Breast epithelium (tissue), 4 donors: Measurements from ENCODE around the gene HDAC7. TPM values are rescaled to one million over a fixed set of nuclear protein-coding genes. Genes with fewer than 3 reads are reported as not detected.

Experiments used
- DNase-seq, 2 donors: peaks; one replicate each; pipeline ENCODE4 v3.0.0-alpha.2; 2019; ENCODE audit warnings: low spot score in 2 of 2
- H3K27ac ChIP-seq, 2 donors: fragments of 200-600 bp; sonication (generic) in 1 of 2; one replicate each; pipeline ENCODE4 v1.5.1; 2016 to 2019; ENCODE audit warnings: mild to moderate bottlenecking in 1 of 2
- H3K27me3 ChIP-seq, 2 donors: fragments of 200-600 bp; sonication (generic) in 1 of 2; one replicate each; pipeline versions ENCODE4 v1.5.1 to v1.6.0; 2017 to 2019; ENCODE audit warnings: control low read depth in 1 of 2, mild to moderate bottlenecking in 1 of 2
- H3K36me3 ChIP-seq: fragments of 200-600 bp; one replicate; pipeline ENCODE4 v1.5.1; 2019
- H3K4me1 ChIP-seq, 2 donors: fragments of 200-600 bp; sonication (generic); one replicate each; pipeline ENCODE4 v1.5.1; 2016 to 2019; ENCODE audit warnings: control low read depth in 1 of 2
- H3K4me3 ChIP-seq, 3 donors: fragments of 200-600 bp; sonication (generic); 1 replicate in 2 of 3; 2 replicates in 1 of 3; pipeline ENCODE4 v1.5.1; 2016 to 2019; ENCODE audit warnings: mild to moderate bottlenecking in 3 of 3, moderate library complexity in 2 of 3
- H3K9me3 ChIP-seq, 2 donors: fragments of 200-600 bp; sonication (generic) in 1 of 2; one replicate each; pipeline ENCODE4 v1.5.1; 2016 to 2019; ENCODE audit warnings: control low read depth in 1 of 2
- POLR2A ChIP-seq: fragments of 450-650 bp; IDR thresholded peaks from one replicate; pipeline ENCODE4 v1.6.1; 2016; ENCODE audit warnings: antibody characterized with exemption, mild to moderate bottlenecking, moderate library complexity
- POLR2AphosphoS5 ChIP-seq, 3 donors: sonication (generic); formaldehyde crosslinking; IDR thresholded peaks; one replicate each; pipeline ENCODE4 v1.6.1; 2017; ENCODE audit warnings: antibody characterized with exemption in 3 of 3
- intact Hi-C: fragments of 100-400 bp; cut with DNase I; formaldehyde crosslinking; loops from one replicate; pipeline ENCODE4 v1.15.1; 2023; ENCODE audit warnings: low total_unique reads
- total RNA-seq, 3 donors: library from RNA; depleted of rRNA; stranded (reverse); fragments of >200 nt; gene quantifications; one replicate each; pipeline ENCODE4 v1.1.0, GENCODE V29; 2016
- TF ChIP-seq, protein P1 (sequence below), 3 donors: fragments of 450-650 bp; IDR thresholded peaks; one replicate each; pipeline ENCODE4 v1.5.1; 2016 to 2017; ENCODE audit warnings: antibody characterized with exemption in 3 of 3, mild to moderate bottlenecking in 3 of 3, moderate library complexity in 3 of 3

HDAC7 gene
- total RNA-seq, 3 donors from 2014 or later = 37.6 to 77.0 (median 44.9) TPM

DNA sequence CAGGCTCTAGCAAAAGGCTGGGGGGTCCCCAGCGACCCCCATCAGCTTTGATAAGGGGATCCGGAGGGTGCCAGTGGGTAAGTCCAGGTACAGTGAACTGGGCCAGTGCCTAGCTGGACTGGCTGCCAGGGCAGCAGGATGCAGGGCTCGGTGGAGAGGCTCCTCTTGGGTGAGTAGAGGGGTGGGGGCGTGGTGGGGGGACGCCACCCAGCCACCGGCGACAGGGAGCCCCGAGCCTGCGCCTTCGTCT lies 61.2 kb downstream of the HDAC7 start:
- Histone ChIP-seq H3K4me3 (peak overlapping the region; percentile 54 to 70 (median 60)), H3K27me3 (no peaks in the 10 kb centered on the region), H3K36me3 (no peaks in the 10 kb centered on the region), H3K4me1 (peaks cover 16 to 18% of the 10 kb centered on the region in 2 donors), H3K9me3 (no peaks in the 10 kb centered on the region), H3K27ac (peak overlapping the region; percentile 87 to 88)
- intact Hi-C loops = no loop called here
- no peak for DNase-seq
- TF ChIP-seq POLR2A = no peak
- TF ChIP-seq, protein P1, sequence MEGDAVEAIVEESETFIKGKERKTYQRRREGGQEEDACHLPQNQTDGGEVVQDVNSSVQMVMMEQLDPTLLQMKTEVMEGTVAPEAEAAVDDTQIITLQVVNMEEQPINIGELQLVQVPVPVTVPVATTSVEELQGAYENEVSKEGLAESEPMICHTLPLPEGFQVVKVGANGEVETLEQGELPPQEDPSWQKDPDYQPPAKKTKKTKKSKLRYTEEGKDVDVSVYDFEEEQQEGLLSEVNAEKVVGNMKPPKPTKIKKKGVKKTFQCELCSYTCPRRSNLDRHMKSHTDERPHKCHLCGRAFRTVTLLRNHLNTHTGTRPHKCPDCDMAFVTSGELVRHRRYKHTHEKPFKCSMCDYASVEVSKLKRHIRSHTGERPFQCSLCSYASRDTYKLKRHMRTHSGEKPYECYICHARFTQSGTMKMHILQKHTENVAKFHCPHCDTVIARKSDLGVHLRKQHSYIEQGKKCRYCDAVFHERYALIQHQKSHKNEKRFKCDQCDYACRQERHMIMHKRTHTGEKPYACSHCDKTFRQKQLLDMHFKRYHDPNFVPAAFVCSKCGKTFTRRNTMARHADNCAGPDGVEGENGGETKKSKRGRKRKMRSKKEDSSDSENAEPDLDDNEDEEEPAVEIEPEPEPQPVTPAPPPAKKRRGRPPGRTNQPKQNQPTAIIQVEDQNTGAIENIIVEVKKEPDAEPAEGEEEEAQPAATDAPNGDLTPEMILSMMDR (IDR thresholded peaks at IDR 0.05) = no peak
- no peak for TF ChIP-seq POLR2AphosphoS5 (IDR thresholded peaks at IDR 0.05)

DNA sequence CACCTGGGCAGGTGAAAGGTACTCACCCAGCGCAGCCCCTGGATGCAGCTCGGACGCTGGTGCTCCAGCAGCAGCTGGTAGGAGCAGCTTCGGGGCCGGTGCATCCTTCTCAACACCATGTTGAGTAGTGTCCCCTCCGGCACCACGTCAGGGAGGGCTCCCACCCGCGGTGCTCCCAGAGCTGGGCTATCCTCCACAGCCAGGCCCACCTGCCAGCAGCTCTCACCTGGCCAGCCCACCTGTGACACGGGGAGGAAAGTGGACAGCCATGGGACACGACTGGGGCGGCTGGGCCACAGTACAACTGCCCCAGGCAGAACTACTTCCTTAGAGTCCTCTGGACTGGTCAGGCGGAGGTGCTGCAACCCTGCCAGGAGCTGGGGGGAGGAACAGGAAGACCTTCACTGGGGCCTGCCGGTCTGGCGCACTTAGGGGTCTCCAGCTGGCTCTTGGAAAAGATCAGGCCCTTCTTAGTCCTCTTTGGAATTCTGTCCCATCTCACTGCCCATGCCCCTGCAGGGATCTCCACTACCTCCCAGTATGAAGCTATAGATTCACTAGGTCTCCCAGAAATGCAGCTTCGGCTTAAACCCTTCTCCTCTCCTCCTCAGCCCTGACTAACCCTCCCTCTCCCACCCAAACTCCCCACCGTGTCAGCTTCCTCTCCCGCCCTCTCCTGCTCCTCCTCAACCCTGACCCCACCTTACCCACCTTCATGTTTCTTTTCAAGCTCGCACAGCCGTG lies 61.7 kb downstream of the HDAC7 start:
- TF ChIP-seq POLR2AphosphoS5 (IDR thresholded peaks at IDR 0.05) = no peak
- TF ChIP-seq, protein P1 (IDR thresholded peaks at IDR 0.05) = no peak
- no peak for TF ChIP-seq POLR2A
- intact Hi-C loops = no loop called here
- Histone ChIP-seq H3K4me3 (peak overlapping the region; percentile 54 to 70 (median 60)), H3K9me3 (no peaks in the 10 kb centered on the region), H3K27ac (peak overlapping the region; percentile 87 to 88), H3K27me3 (no peaks in the 10 kb centered on the region), H3K36me3 (no peaks in the 10 kb centered on the region), H3K4me1 (peaks cover 16 to 18% of the 10 kb centered on the region in 2 donors)
- no peak for DNase-seq

DNA sequence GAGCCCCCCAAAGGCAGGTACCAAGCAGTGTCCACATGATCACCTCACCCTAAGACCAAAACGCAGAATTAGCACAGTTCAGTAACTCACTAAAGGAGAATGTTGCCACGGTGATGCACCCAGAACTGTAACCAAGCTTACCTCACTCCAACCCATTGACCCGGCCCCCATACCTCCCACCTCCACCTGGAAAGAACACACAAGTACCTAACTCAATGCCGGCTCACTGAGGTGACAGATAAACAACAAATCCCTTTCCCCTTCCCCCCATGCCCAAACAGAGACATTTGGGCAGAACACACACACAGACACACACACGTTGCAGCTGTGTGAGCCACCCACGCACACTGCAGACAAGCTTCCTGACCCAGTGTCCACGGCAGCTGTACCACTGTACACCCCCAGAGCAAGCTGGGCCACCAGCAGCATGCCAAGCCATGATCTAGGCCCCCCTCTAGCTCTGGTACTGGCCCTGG lies 62.3 kb downstream of the HDAC7 start:
- peaks cover 18 to 24% of the 10 kb centered on the region in 2 donors for H3K4me1 ChIP-seq
- peak overlapping the region; percentile 87 to 88 for H3K27ac ChIP-seq
- no peaks in the 10 kb centered on the region for H3K36me3 ChIP-seq

DNA sequence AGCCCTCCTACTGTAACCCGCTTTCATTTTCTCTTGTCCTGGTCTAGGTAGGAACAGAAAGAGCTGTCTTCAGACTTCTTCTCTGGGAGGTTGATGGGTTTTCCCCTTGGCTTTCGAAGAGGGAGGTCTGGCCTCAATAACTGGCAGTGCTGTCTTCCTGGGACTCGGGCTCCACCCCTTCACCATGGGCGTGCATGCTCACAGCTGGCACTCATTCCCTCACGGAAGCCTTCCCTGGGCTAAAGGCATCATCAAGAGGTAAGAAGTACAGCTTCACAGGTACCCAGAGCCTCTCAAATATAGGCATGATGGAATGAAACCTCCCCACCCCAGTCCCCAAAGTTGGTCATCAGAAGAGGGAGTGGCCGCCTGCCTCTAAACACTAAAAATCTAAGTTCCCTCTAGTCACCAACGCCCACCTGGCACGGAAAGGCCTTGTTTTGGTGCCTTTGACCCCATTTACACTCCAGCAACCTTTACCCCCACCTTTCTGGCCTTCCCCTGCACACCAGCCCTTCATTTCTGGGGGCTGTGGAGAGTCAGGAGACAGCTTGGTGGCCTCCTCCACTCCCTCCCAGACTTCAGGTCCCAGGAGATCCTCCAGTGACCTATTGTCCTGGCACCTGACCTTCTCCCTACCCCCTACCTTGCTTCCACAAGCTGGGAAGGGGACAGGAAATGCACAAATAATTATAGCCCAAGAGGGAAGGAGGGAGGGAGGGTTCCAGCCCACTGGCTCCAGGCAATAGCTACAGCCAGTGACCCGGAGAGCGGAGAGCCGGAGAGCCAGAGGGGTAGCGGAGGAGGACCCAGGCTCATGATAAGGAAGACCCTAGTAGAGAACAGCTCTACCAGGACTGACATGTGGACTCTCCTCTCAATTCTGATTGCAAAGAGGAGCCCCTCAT lies 63.8 kb downstream of the HDAC7 start:
- H3K27ac ChIP-seq = peak overlapping the region; percentile 88 to 95
- H3K36me3 ChIP-seq = no peaks in the 10 kb centered on the region
- H3K27me3 ChIP-seq = no peaks in the 10 kb centered on the region
- no peaks in the 10 kb centered on the region for H3K9me3 ChIP-seq
- TF ChIP-seq, protein P1 (IDR thresholded peaks at IDR 0.05) = no peak
- TF ChIP-seq POLR2AphosphoS5 (IDR thresholded peaks at IDR 0.05) (no peak), POLR2A (no peak)
- H3K4me3 ChIP-seq = peak overlapping the region; percentile 54 to 70 (median 60)
- DNase-seq = peak in 1 of 2 donors; percentile 84
- intact Hi-C loops = no loop called here
- peaks cover 24 to 27% of the 10 kb centered on the region in 2 donors for H3K4me1 ChIP-seq

More for the DNA sequence above, 62.3 kb downstream of the HDAC7 start:
- intact Hi-C loops = no loop called here
- no peak for DNase-seq
- TF ChIP-seq POLR2AphosphoS5 (IDR thresholded peaks at IDR 0.05) (no peak), POLR2A (no peak)
- TF ChIP-seq, protein P1 (IDR thresholded peaks at IDR 0.05) = no peak
- Histone ChIP-seq H3K9me3 (no peaks in the 10 kb centered on the region), H3K4me3 (peak overlapping the region; percentile 54 to 70 (median 60)), H3K27me3 (no peaks in the 10 kb centered on the region)

GRCh38 chr12:47754881-47755280 lies 64.8 kb downstream of the HDAC7 start:
- Histone ChIP-seq H3K9me3 (no peaks in the 10 kb centered on the region), H3K4me1 (peaks cover 24 to 27% of the 10 kb centered on the region in 2 donors), H3K27ac (peak overlapping the region; percentile 88 to 95), H3K27me3 (no peaks in the 10 kb centered on the region), H3K4me3 (peak overlapping the region; percentile 54 to 70 (median 60)), H3K36me3 (no peaks in the 10 kb centered on the region)
- DNase-seq = no peak
- TF ChIP-seq POLR2A (no peak), POLR2AphosphoS5 (IDR thresholded peaks at IDR 0.05) (no peak)
- TF ChIP-seq, protein P1 (IDR thresholded peaks at IDR 0.05) = no peak
- intact Hi-C loops = no loop called here
